ENCODE data around the gene MTG1.
"Not testable (repeated sequence)": the region's sequence is repeated elsewhere in the genome, so short reads cannot be mapped to it uniquely, and the experiment has no call there.

Gene MTG1

GRCh38 chr10:133411523-133412380 is 17.8 kb downstream of the MTG1 start:
- Histone ChIP-seq H3K9ac (ENCODE audit: low read depth, low read length) (no peak overlapping the region), H3K9me3 (ENCODE audit: control insufficient read depth, insufficient read depth, low read length) (peaks cover 16% of the 10 kb centered on the region), H3K36me3 (ENCODE audit: insufficient read depth, low read length) (peaks cover 21% of the 10 kb centered on the region), H3K4me1 (ENCODE audit: insufficient read depth, low read length) (no peaks in the 10 kb centered on the region)

GRCh38 chr10:133412381-133412711 is 18.4 kb downstream of the MTG1 start:
- Histone ChIP-seq H3K9ac (ENCODE audit: low read depth, low read length) (no peak overlapping the region), H3K4me1 (ENCODE audit: insufficient read depth, low read length) (no peaks in the 10 kb centered on the region), H3K36me3 (ENCODE audit: insufficient read depth, low read length) (peaks cover 21% of the 10 kb centered on the region), H3K9me3 (ENCODE audit: control insufficient read depth, insufficient read depth, low read length) (peaks cover 16% of the 10 kb centered on the region)

GRCh38 chr10:133414401-133414800 is 20.4 kb downstream of the MTG1 start:
- Histone ChIP-seq H3K9me3 (ENCODE audit: control insufficient read depth, insufficient read depth, low read length) (peaks cover 14% of the 10 kb centered on the region), H3K36me3 (ENCODE audit: insufficient read depth, low read length) (peaks cover 14% of the 10 kb centered on the region)
- not testable (repeated sequence) for H3K4me1 ChIP-seq (ENCODE audit: insufficient read depth, low read length)

GRCh38 chr10:133415752-133416151 is 21.8 kb downstream of the MTG1 start:
- Histone ChIP-seq H3K36me3 (ENCODE audit: insufficient read depth, low read length) (peaks cover 14% of the 10 kb centered on the region), H3K9me3 (ENCODE audit: control insufficient read depth, insufficient read depth, low read length) (peaks cover 12% of the 10 kb centered on the region), H3K9ac (ENCODE audit: low read depth, low read length) (no peak overlapping the region), H3K4me1 (ENCODE audit: insufficient read depth, low read length) (no peaks in the 10 kb centered on the region)

More at GRCh38 chr10:133414401-133414800, 20.4 kb downstream of the MTG1 start:
- H3K9ac ChIP-seq (ENCODE audit: low read depth, low read length): not testable (repeated sequence)

- Histone ChIP-seq H3K36me3 (ENCODE audit: insufficient read depth, low read length) (peaks cover 5% of the 10 kb centered on the region), H3K9ac (ENCODE audit: low read depth, low read length) (no peak overlapping the region), H3K9me3 (ENCODE audit: control insufficient read depth, insufficient read depth, low read length) (peaks cover 5% of the 10 kb centered on the region; the same call in 1 of the 2 replicates), H3K4me1 (ENCODE audit: insufficient read depth, low read length) (peaks cover 4% of the 10 kb centered on the region; the same call in 1 of the 2 replicates)
These were observed 24.5 kb downstream of the MTG1 start for GRCh38 chr10:133418289-133418993.

- Histone ChIP-seq H3K9ac (ENCODE audit: low read depth, low read length) (no peak overlapping the region), H3K9me3 (ENCODE audit: control insufficient read depth, insufficient read depth, low read length) (peaks cover 5% of the 10 kb centered on the region; the same call in 1 of the 2 replicates), H3K4me1 (ENCODE audit: insufficient read depth, low read length) (peaks cover 4% of the 10 kb centered on the region; the same call in 1 of the 2 replicates), H3K36me3 (ENCODE audit: insufficient read depth, low read length) (peaks cover 5% of the 10 kb centered on the region)
These were observed 25.4 kb downstream of the MTG1 start for GRCh38 chr10:133419211-133419950.

GRCh38 chr10:133420028-133420427 is 26.1 kb downstream of the MTG1 start:
- peaks cover 5% of the 10 kb centered on the region; the same call in 1 of the 2 replicates for H3K9me3 ChIP-seq (ENCODE audit: control insufficient read depth, insufficient read depth, low read length)
- peaks cover 4% of the 10 kb centered on the region for H3K36me3 ChIP-seq (ENCODE audit: insufficient read depth, low read length)
- no peak overlapping the region for H3K9ac ChIP-seq (ENCODE audit: low read depth, low read length)
- H3K4me1 ChIP-seq (ENCODE audit: insufficient read depth, low read length): peaks cover 4% of the 10 kb centered on the region; the same call in 1 of the 2 replicates

GRCh38 chr10:133420579-133420978 is 26.6 kb downstream of the MTG1 start:
- Histone ChIP-seq H3K4me1 (ENCODE audit: insufficient read depth, low read length) (peaks cover 4% of the 10 kb centered on the region; the same call in 1 of the 2 replicates), H3K9ac (ENCODE audit: low read depth, low read length) (no peak overlapping the region), H3K36me3 (ENCODE audit: insufficient read depth, low read length) (no peaks in the 10 kb centered on the region; the same call in 1 of the 2 replicates), H3K9me3 (ENCODE audit: control insufficient read depth, insufficient read depth, low read length) (no peaks in the 10 kb centered on the region)

GRCh38 chr10:133421336-133422222 is 27.6 kb downstream of the MTG1 start:
- Histone ChIP-seq H3K36me3 (ENCODE audit: insufficient read depth, low read length) (no peaks in the 10 kb centered on the region), H3K9me3 (ENCODE audit: control insufficient read depth, insufficient read depth, low read length) (no peaks in the 10 kb centered on the region), H3K4me1 (ENCODE audit: insufficient read depth, low read length) (peaks cover 4% of the 10 kb centered on the region; the same call in 1 of the 2 replicates)

GRCh38 chr10:133422223-133422806 is 28.4 kb downstream of the MTG1 start:
- peaks cover 4% of the 10 kb centered on the region; the same call in 1 of the 2 replicates for H3K4me1 ChIP-seq (ENCODE audit: insufficient read depth, low read length)
- H3K9me3 ChIP-seq (ENCODE audit: control insufficient read depth, insufficient read depth, low read length): no peaks in the 10 kb centered on the region
- H3K36me3 ChIP-seq (ENCODE audit: insufficient read depth, low read length): no peaks in the 10 kb centered on the region
- H3K9ac ChIP-seq (ENCODE audit: low read depth, low read length): no peak overlapping the region

More at GRCh38 chr10:133421336-133422222, 27.6 kb downstream of the MTG1 start:
- no peak overlapping the region for H3K9ac ChIP-seq (ENCODE audit: low read depth, low read length)

- H3K4me1 ChIP-seq (ENCODE audit: insufficient read depth, low read length): peaks cover 4% of the 10 kb centered on the region; the same call in 1 of the 2 replicates
- H3K36me3 ChIP-seq (ENCODE audit: insufficient read depth, low read length): no peaks in the 10 kb centered on the region
- H3K9ac ChIP-seq (ENCODE audit: low read depth, low read length): no peak overlapping the region; the same call in 1 of the 2 replicates
- H3K9me3 ChIP-seq (ENCODE audit: control insufficient read depth, insufficient read depth, low read length): no peaks in the 10 kb centered on the region
These were observed 29.1 kb downstream of the MTG1 start for GRCh38 chr10:133422807-133423771.

- not testable (repeated sequence) for H3K9ac ChIP-seq (ENCODE audit: low read depth, low read length); H3K9me3 ChIP-seq (ENCODE audit: control insufficient read depth, insufficient read depth, low read length)
These were observed 30.1 kb downstream of the MTG1 start for GRCh38 chr10:133424102-133424501.

More at GRCh38 chr10:133424102-133424501, 30.1 kb downstream of the MTG1 start:
- not testable (repeated sequence) for H3K4me1 ChIP-seq (ENCODE audit: insufficient read depth, low read length); H3K36me3 ChIP-seq (ENCODE audit: insufficient read depth, low read length)
